Stromal cell of bone marrow (primary cell): ENCODE results near the gene LRIT1.
"Not testable (repeated sequence)": the region's sequence is repeated elsewhere in the genome, so short reads cannot be mapped to it uniquely, and the experiment has no call there.

Source experiments
- DNase-seq: peaks from one replicate; pipeline ENCODE4 v3.0.0-alpha.2; 2012; ENCODE audit warnings: low read depth

Gene LRIT1, protein sequence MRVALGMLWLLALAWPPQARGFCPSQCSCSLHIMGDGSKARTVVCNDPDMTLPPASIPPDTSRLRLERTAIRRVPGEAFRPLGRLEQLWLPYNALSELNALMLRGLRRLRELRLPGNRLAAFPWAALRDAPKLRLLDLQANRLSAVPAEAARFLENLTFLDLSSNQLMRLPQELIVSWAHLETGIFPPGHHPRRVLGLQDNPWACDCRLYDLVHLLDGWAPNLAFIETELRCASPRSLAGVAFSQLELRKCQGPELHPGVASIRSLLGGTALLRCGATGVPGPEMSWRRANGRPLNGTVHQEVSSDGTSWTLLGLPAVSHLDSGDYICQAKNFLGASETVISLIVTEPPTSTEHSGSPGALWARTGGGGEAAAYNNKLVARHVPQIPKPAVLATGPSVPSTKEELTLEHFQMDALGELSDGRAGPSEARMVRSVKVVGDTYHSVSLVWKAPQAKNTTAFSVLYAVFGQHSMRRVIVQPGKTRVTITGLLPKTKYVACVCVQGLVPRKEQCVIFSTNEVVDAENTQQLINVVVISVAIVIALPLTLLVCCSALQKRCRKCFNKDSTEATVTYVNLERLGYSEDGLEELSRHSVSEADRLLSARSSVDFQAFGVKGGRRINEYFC

DNA sequence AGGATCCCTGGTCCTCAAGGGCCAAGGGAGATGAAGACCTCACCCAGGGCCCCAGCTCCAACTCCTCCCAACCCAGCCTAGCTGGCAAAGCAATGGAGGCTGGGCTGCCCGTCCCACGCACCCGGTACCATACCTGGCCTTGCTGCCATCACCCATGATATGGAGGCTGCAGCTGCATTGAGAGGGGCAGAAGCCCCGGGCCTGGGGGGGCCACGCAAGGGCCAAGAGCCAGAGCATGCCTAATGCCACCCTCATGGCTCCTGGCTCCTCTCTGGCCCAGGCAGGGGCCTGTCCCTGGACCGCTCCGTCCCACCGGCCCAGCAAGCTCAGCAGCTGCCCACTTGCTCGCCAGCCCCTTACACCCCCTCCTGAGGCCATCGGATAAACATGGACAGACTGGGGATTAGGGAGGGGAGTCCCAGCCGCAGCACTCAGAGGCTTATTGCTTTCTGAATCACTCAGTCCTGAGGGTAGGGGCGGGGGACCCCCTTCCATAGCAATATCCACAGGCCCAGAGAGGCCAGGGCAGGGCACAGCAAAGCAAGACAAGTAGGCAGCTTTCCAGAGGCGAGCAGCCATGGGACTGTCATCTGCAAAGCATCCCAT, at the start of gene LRIT1:
Gene LRIT1 (minus strand): TSS at position 362 of the 606 bp plus-strand sequence. CDS start 107 bp downstream, at position 255.
- DNase-seq, result no peak

DNA sequence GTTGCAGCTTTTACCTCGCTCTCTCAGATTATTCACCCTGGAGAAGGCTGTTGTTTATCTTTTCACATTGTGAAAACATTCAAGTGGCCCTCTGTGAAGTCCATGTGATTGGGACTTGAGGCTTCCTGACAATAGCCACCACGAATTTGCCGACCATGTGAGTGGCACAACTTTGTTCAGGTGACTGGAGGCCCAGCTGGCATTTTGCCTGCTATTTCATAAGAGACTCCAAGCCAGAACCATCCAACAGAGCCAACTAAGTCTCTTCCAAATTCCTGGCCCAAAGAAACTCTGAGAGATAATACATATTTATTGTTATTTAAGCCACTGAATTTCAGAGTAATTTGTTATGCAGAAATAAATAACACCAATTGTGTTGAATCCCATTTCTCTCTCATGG, 48.9 kb upstream of the LRIT1 start:
- DNase-seq, result no peak

- no peak for DNase-seq
Observed at GRCh38 chr10:84289521-84290200, 48.3 kb upstream of the LRIT1 start.

DNA sequence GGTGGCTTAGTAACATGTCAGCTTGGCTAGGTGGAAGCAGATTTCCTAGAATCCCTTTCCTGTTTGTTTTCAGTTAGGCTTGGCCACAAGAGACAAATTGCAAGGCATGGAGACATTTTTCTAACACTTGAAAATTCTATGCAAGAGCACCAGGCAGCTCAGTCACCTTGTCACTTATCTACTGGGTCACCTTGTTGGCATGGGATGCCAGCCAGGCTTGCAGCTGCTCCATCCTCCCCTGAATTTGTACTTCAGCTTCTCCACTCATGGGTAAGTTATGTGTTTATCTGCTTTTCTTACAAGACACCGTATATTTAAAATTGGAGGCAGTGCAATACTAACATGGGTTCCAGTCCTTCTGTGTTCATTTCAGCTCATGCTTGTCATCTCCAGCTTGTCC, 46.8 kb upstream of the LRIT1 start:
- no peak for DNase-seq

GRCh38 chr10:84286695-84287094, 45.3 kb upstream of the LRIT1 start:
- DNase-seq, result no peak

- not testable (repeated sequence) for DNase-seq
Observed at GRCh38 chr10:84279876-84280475, 38.6 kb upstream of the LRIT1 start.

- no peak for DNase-seq
Observed at GRCh38 chr10:84270708-84271107, 29.4 kb upstream of the LRIT1 start.

DNA sequence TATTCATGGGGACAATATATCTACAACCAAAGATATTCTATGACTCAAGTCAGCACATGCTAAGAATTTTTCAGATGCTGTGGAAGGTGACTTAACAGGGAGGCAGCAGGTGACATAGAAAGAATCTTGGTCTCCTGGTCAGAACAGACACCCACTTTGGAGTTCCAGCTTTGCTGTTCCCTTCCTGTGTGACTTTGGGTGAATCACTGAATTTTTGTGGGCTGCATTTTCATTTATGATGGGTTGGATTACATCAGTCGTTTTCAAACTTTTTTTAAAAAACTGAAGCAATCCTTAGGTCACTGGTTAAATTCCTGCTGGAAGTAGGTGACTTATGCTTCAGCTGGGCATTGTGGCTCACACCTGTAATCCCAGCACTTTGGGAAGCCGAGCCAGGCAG, 28.4 kb upstream of the LRIT1 start:
- peak; percentile 57 for DNase-seq

DNA sequence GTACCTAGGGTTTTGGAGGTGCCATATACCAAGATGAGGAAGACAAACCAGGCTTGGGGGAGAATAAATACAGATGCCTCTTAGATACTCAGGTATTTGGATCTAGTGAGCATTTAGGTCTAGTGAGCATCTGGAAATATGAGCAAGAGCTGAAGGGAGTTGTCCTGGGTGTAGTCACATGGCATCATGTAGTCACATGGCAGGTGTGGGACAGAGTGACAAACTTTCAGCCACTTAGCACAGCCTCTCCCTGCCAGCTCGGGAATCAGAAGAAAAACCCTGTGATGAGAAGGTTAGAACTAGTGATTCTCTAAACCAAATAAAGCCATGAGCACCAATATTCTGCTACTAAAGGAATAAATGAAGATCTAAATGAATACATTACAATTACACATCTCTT, 27.8 kb upstream of the LRIT1 start:
- no peak for DNase-seq

DNA sequence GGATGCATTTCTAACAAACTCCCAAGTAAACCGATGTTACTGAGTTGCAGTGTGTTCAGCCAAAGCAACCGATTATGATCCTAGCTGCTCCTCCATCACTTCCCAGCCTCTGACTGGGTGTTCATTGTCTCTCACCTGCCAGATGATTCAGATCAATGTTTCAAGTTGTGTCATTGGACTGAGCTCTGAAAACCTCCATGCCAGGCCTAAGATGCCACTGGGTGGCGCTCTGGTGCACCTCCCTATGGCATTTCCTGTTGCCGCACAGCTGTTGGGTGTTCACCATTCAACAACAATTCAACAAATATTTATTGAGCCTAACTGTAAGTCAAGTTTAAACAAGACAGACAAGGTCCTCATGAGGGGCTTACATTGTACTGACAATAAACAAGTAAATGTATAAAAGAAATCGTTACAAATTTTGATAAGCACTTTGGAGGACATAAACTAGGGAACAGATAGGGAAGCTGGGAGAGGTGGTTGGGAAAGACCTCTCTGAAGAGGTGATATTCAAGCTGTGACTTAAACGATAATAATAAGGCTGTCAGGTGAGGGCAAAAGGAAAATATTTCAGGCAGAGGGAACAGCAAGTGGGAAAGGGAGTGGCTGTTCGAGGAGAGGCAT, 26.3 kb upstream of the LRIT1 start:
- DNase-seq, result peak; percentile 29

DNA sequence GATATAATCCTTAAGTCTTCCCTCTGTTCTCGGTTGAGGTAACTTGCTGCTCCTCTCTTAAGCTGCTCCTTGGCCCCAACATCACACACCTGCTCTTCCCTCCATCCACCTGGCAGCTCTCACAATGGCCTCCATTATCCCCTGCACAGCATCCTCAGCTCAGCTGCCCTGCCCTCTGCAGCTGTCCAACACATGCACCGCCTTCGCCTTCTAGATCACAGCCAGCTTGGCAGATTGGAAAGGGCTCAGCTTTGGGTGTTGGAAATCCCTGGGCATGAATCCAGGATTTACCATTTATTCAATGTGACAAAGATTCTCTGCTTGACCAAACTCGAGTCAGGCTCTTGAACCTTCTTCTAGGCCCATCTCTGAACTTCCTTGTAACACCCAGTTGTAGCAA, 24.1 kb upstream of the LRIT1 start:
- DNase-seq, result no peak

GRCh38 chr10:84264611-84265141, 23.3 kb upstream of the LRIT1 start:
- peak; percentile 15 for DNase-seq

DNA sequence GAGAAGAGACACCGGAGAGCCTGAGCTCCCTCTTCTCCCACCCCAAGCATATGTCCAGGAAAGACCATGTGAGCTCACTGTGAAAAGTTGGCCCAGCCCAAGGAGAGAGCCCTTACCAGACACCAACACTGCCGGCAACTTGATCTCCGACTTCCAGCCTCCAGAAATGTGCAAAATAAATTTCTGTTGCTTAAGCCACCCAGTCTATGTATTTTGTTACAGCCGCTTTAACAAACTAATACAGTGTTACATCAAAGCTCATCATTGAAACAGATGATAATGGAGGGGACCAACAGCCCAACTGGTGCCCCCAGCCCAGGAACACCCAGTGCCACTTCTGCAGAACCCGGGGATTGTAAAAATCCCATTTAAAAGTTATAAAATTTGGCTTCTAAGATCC, 22.4 kb upstream of the LRIT1 start:
- no peak for DNase-seq

DNA sequence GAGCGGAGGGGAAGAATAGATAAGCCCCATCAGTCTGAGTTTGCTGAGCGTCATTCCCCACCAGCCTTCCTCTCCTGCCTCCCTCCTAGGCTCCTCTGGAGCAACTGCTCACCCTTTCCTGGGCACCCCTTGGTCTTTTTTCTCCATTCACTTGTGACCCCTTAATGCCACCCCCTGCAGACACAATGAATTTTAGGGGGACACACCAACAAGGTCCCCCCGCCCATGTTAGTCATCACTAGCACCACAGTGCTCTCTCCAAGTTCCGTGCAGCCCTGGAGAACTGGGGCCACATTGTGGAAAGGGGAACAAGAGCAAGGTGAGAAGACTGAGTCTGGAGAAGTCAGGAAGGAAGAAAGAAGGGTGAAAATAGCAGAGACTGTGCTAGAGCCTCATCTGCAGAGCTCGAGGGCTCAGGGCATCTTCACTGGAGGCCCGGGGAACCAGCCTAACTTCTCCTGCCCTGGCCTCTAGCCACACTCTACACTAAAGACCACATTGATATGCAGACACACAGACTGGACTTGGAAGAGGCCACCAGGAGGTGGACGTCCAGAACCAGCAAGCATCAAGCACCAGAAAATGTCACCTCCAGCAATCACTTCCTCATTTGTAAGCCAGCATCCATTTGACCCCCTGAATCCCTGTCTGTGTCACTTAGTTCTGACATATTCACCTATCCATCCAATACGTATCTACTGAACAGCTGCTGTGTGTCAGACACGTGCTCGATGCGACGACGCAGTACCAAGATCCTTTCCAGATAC, 21.0 kb upstream of the LRIT1 start:
- DNase-seq, result no peak

DNA sequence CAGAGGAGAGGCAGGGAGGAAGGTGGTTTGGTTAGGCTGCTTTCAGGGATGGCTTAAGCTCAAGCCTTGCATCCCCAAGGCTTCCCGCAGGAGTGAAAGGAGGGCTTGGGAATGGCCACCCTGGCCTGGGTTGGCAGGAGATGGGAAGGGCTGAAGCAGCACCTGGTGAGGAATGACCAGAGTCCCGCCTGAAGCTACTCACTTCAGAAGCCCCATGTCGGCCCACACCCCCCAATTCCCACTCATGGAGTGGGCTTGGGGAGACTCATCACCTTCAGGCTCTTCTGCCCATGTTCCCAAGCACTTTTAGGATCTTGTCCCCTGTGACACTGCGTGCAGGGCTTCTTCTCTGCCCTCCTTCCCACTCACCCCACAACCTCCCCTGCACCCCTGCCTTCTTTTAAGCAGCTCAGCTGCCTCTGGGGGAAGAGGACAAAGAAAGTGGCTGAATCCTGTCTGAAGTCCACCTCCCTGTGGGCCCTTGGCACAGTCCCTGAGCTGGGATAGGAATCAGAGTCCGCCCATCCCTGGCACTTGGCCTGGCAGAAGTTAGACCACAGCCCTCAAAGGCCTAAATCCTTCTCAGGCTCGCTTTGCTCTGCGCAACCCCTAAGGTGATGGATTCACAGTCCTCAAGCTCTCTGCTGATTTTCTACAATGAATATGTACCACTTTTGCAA, 20.0 kb upstream of the LRIT1 start:
- DNase-seq, result no peak

- DNase-seq, result no peak
Observed at GRCh38 chr10:84258034-84258695, 16.8 kb upstream of the LRIT1 start.

DNA sequence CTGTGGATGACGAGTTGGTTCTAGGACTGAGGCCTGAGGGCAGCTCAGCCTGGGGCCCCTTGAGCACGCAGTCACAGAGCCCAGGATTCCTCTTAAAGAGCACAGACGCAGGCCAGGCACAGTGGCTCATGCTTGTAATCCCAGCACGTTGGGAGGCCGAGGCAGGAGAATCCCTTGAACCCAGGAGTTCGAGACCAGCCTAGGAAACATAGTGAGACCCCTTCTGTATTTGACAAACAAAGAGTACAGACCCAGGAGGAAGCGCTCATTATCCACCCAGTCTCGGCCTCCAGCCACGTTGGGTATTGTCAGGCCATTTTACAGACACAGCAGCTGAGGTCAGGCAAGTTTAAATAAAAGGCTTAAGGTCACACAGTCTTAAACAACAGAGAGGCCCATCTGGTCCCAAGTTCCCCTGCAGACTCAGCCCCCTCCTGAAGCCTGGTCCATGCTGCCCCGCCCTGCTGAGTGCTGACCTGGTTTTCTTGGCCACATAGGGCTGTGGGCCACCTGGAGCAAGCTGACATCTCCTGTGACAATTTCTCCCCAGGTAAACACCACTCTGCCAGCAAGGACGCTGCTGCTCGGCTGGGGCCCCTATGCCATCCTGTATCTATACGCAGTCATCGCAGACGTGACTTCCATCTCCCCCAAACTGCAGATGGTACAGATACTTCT, 16.1 kb upstream of the LRIT1 start:
- no peak for DNase-seq

DNA sequence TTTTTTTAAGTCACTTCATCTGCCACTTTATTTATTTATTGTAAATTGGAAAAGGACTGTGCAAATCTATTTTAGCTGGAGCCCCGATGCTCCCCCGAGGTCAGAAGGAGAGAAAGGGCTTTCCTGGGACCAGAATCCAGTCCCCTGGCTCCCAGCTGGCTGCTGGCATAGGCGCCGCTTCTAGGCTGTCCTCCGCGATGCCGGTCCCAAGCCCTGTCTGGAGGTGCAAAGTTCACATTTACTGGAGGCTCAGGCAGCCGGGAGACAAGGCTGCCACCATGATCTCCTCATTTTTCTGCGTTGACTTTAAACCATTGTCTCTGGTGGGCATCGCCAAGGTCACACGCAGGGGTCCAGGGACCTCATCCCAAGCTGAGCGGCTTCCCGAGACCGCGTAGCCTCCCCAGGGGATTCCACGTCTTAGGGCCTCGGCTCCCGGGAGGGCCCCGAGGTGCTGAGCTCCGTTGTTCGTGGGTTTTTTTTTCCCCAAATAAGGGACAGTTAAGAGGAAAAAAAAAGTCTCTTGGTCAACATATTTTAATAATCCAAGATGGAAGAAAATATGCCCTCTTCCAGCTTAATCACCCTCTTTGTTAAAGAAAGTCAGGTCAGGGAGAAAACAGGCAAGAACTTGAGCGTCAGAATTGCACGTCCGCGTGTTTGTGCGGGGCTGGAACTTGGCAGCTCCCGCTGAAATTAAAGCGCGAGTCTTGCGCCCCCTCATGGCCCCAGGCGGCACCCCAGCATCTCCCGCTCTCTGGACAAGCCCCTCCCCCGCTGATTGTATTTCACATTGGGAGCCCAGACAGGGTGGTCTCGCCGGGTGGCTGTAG, 15.4 kb upstream of the LRIT1 start:
- peak; percentile 3 for DNase-seq
